NCI-H128 (cell line): ENCODE measurements around the gene NUDT21.
"Not testable (repeated sequence)": the region's sequence is repeated elsewhere in the genome, so short reads cannot be mapped to it uniquely, and the experiment has no call there.

Experiments used
- DNase-seq: peaks from one replicate; lab custom pipeline; 2025; ENCODE audit not compliant: unreplicated experiment; lab: John Stamatoyannopoulos, UW

NUDT21 gene

GRCh38 chr16:56419740-56420548, 31.2 kb downstream of the NUDT21 start:
- no peak for DNase-seq

- no peak for DNase-seq
Measured at GRCh38 chr16:56417138-56417537, 34.0 kb downstream of the NUDT21 start.

GRCh38 chr16:56415875-56416274, 35.3 kb downstream of the NUDT21 start:
- DNase-seq, result no peak

- DNase-seq, result no peak
Measured at GRCh38 chr16:56414366-56414765, 36.8 kb downstream of the NUDT21 start.

- DNase-seq, result no peak
Measured at GRCh38 chr16:56413381-56413780, 37.8 kb downstream of the NUDT21 start.

- DNase-seq, result no peak
Measured at GRCh38 chr16:56411624-56412023, 39.5 kb downstream of the NUDT21 start.

GRCh38 chr16:56411123-56411522, 40.0 kb downstream of the NUDT21 start:
- no peak for DNase-seq

GRCh38 chr16:56409195-56409594, 41.9 kb downstream of the NUDT21 start:
- DNase-seq, result no peak

GRCh38 chr16:56408379-56409098, 42.6 kb downstream of the NUDT21 start:
- DNase-seq, result no peak

GRCh38 chr16:56405977-56406672, 45.0 kb downstream of the NUDT21 start:
- no peak for DNase-seq

GRCh38 chr16:56401482-56401881, 49.6 kb downstream of the NUDT21 start:
- no peak for DNase-seq

GRCh38 chr16:56400458-56400857, 50.7 kb downstream of the NUDT21 start:
- DNase-seq, result no peak

- DNase-seq, result no peak
Measured at GRCh38 chr16:56399486-56399885, 51.6 kb downstream of the NUDT21 start.

- no peak for DNase-seq
Measured at GRCh38 chr16:56399047-56399446, 52.1 kb downstream of the NUDT21 start.

- not testable (repeated sequence) for DNase-seq
Measured at GRCh38 chr16:56396724-56397123, 54.4 kb downstream of the NUDT21 start.

GRCh38 chr16:56389554-56389953, 61.6 kb downstream of the NUDT21 start:
- no peak for DNase-seq

GRCh38 chr16:56388209-56388608, 62.9 kb downstream of the NUDT21 start:
- DNase-seq, result no peak

GRCh38 chr16:56387396-56387795, 63.7 kb downstream of the NUDT21 start:
- no peak for DNase-seq

GRCh38 chr16:56384074-56384721, 66.9 kb downstream of the NUDT21 start:
- DNase-seq, result no peak

GRCh38 chr16:56382901-56383355, 68.2 kb downstream of the NUDT21 start:
- DNase-seq, result no peak

GRCh38 chr16:56382459-56382858, 68.7 kb downstream of the NUDT21 start:
- DNase-seq, result no peak
